IPS-18c (cell line): ENCODE measurements around the gene FDX2.
"Not testable (repeated sequence)": the region's sequence is repeated elsewhere in the genome, so short reads cannot be mapped to it uniquely, and the experiment has no call there.

ENCODE experiments used
- H3K4me3 ChIP-seq: 2 replicates; pipeline ENCODE4 v1.7.0; 2013; ENCODE audit warnings: low read depth, mild to moderate bottlenecking, low read length, moderate library complexity; ENCODE audit not compliant: insufficient read depth
- H3K9me3 ChIP-seq: one replicate; pipeline ENCODE4 v1.6.1; 2013; ENCODE audit warnings: mild to moderate bottlenecking, low read length, moderate library complexity; ENCODE audit not compliant: control insufficient read depth, insufficient read depth

FDX2 gene

DNA sequence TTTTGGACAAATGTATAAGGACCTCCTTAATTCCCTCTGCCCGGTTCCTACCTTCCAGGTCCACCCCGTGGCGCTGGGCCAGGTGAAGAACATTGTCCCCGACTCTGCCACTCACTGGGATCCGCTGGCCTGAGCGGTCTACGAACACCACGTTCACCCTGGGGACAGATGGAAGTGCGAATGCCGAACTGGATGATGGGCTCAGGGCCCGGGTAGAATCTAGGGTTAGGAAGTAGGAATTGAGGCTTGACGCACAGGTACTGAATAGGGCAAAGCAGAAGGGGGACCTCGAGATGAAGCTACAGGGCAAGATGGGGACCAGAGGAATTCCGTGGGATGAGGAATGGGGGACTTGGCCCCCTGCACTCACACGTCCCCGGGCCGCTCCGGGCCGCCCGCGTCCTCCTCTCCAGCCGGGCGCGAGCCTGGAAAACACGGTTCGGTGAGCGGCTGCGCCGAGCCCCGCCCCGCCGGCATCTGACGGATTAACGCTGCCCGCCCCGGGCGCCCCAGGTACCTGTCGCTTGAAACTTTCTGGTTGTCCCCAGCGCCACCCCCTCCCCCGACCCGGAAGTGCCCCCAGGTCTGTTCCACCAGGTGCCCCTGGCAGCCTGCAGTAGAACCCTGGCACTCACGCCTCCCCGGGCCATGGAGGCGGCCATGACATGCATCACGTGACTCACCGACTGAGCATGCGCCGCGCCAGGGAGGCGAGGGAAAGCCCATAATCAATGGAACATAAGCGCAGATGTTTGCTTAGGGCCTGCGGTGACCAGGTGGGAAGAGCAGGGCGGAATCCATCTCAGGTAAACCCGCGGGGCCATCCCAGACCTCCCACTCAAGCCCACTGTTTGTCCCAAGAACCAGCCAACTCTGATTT, at the start of gene FDX2:
Gene FDX2, minus strand, starts transcription at position 681 of the 880 bp plus-strand sequence. Its CDS starts 19 bp downstream, at position 662.
- Histone ChIP-seq H3K4me3 (peak within 1 kb of the TSS; percentile 76), H3K9me3 (no peaks in the 10 kb centered on the region)

DNA sequence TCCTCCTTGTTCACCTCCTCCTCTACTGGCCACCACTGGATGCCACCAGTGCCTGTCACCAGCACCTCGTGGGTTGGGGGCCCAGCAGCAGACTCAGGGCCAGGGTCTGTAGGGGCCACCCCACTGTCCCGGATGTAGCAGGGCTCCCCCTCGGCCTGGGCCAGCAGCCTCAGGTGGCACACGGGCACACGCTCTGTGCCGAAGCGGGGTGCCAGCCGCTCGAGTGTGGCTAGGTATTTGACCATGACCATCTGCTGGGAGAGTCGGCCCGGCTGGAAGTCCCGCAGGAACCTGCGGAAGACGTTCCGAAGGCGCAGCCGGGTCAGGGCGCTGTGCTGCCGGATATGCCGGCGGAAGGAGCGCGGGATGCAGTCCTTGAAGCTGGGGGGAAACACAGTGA, 49.7 kb upstream of the FDX2 start:
- Histone ChIP-seq H3K9me3 (no peaks in the 10 kb centered on the region), H3K4me3 (no peak overlapping the region)

DNA sequence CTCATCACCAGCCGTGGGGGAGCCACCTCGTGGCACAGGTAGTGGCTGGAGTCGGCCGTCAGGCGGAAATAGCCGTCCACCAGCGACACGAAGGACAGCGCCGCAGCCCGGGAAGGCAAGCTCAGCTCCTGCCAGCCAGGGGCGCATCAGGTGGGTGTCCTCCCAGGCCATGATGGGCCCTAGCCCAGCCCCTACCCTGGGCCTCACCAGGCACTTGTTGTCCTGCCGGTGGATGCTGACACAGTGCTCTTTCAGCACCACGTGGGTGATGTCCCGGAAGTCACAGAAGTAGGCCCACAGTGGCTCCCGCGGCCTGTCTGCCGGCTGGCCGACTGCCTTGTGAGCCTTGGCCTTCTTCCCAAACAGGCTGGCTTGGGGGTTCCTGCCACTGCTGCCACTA, 48.8 kb upstream of the FDX2 start:
- H3K4me3 ChIP-seq, result no peak overlapping the region
- no peaks in the 10 kb centered on the region for H3K9me3 ChIP-seq

DNA sequence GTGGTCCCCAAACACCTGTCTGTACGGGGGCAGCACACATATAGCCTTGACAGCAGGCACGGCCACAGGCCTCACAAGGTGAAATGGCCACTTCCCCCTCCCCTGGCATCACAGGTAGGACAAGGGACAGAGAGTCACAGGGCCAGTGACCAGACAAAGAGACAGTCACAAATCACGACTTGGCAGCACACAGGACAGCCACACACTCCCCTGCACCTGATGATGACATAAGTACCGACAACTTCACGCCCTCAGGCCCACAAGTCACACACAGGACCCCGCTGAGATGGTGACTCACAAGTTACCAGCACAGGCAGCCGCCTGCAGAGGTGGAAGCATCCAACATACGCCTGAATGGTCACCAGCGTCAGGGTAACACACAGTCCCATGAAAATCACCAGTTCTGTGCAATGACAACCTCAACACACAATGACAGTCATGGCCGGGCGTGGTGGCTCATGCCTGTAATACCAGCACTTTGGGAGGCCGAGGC, 48.0 kb upstream of the FDX2 start:
- no peaks in the 10 kb centered on the region for H3K9me3 ChIP-seq
- H3K4me3 ChIP-seq, result no peak overlapping the region

DNA sequence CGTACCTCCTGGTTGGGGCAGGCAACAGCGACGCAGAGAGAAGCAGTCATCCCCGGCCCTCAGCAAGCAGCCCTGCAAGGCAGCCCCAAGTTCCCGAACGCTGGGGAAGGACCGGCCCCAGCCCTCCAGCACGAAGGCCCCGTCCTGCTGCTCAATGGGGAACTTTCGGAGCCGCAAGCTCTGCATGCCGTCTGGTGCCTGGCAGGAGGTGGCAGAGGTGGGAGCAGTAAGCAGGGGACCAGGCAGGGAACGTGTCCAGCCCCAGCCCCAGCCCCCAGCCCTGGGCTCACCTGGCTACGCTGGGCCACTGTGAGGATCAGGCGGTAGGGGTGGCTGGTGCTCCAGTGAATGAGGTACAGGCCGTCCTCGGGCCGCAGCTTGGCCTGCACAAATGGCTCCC, 46.4 kb upstream of the FDX2 start:
- Histone ChIP-seq H3K4me3 (no peak overlapping the region), H3K9me3 (no peaks in the 10 kb centered on the region)

DNA sequence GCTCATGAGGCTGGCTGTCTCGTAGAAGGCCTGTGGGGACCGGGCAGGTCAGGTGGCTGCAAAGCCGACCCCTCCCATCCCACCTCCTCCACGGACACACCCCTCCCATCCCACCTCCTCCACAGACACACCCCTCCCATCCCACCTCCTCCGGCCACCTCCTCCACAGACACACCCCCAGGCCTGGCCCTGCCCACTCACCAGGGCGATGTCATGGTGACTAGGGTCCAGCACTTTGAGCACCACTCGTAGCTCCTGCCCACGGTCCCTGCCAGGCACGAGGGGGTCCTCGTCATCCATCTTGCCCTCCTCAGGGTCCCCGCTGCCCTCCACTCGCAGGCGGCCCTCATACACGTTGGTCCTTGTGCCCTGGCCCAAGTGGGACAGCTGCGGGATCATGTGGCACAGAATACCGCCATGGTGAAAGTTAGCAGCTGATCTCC, 45.8 kb upstream of the FDX2 start:
- Histone ChIP-seq H3K9me3 (no peaks in the 10 kb centered on the region), H3K4me3 (no peak overlapping the region)

DNA sequence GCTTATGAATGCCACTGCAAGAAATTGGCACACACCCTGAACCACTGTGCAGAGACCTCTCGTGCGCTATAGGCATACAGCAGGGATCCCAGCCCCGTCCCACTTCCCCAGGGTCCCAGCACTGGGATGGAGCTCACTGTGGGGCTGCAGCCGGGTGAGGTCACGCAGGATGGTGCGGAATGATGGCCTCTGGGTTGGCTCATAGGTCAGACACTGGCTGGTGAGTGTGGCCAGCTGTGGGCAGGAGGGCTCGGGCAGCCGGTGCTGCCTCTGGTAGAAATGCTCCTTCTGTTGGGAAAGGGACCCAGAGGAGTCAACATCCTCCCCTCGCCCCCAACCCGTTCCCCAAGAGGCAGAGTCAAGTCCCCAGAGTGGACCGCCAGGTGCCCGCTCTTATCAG, 40.6 kb upstream of the FDX2 start:
- Histone ChIP-seq H3K4me3 (no peak overlapping the region), H3K9me3 (no peaks in the 10 kb centered on the region)

DNA sequence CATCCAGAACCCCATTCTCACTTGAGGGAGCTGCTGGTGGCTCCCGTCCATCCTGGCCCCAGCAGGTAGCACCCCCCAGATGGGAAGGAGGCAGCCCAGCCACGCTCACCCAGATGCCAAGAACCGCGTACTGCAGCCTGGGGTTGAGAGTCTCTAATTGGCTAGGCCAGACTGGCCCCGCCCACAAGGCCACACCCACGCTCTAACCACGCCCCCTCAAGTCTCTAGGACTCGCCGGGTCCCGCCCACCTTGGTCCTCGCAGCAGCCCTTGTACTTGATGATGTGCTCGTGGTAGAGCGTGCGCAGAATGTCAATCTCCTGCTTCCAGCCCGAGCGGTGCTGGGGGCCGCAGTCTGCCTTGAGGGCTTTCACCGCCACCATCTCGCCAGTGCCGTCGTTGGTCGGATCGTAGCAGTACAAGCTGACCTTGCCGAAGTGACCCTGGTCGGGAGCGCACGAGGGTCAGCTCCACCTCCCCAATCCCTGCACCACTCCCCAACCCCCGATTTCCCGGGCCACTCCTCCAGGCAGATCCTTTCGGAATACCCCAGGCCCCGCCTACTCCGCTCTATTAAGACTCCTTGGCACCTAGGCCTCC, 38.1 kb upstream of the FDX2 start:
- Histone ChIP-seq H3K9me3 (no peaks in the 10 kb centered on the region), H3K4me3 (peak overlapping the region; percentile 61)

DNA sequence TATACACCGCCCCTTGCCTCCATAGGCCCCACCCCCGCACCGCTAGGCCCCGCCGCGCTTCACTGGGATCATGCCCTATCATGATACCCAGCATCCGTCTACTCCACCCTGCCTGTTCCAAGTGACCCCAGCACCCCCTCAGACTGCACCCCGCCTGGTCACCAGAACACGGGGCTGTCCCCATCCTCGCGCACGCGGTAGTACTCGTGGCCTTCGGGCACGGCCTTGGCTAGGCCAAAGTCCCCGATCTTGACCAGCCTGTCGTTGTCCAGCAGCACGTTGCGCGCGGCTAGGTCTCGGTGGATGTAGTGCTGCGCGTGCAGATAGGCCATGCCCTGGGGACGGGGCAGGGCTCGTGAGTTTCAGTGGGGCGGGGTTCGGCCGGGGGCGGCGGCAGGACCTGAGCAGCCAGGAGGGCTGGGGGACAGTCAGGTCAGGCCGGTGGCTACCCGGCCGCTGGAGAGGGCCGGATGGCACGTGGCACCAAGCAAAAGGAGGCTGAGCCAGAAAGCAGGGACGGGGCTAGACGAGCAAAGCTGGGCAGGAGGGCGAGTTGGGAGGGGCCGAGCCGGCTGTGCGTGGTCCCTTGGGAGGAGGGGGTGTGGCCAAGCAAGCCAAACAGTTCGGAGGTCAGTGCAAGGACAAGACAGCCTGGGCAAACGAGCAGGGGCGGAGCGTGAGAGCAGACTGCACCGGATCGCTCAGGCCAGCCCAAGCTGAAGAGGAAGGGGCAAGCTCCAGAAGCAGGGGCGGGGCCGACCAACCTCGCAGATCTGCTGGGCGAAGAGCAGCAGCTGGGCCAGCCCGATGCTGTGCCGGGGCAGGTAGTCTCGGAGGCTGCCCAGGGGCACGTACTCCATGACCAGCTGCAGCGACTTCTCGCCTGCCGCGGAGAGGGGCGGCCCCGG, 37.2 kb upstream of the FDX2 start:
- Histone ChIP-seq H3K9me3 (no peaks in the 10 kb centered on the region), H3K4me3 (peak overlapping the region; percentile 61)

DNA sequence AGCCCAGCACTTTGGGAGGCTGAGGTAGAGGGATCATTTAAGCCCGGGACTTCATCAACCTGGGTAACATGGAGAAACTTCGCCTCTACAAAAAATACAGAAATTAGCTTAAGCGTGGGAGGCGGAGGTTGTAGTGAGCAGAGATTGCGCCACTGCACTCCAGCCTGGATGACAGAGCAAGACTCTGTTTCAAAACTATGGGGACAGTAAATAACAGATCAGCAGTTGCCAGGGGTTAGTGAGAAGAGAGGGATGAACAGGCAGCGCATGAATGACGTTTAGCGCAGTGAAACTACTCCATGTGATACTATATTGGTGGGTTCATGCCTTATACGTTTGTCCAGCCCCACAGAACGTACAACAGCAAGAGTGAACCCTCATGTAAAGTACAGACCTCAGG, 30.7 kb upstream of the FDX2 start:
- Histone ChIP-seq H3K4me3 (no peak overlapping the region), H3K9me3 (no peaks in the 10 kb centered on the region)

DNA sequence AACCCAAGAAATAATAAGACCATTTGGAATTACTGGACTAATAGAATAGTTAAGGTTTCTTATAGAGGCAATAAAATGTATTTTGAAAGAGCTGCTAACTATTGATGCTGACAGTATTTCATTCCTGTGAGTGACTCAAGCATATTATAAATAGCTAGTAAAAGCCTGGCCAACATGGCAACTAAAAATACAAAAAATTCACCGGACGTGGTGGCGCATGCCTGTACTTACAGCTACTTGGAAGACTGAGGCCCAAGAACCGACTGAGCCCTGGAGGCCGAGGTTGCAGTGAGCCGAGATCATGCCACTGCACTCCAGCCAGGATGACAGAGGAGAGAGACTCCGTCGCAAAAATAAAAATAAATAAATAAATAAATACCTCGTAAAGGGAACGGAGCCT, 29.0 kb upstream of the FDX2 start:
- no peak overlapping the region for H3K4me3 ChIP-seq
- H3K9me3 ChIP-seq, result no peaks in the 10 kb centered on the region

DNA sequence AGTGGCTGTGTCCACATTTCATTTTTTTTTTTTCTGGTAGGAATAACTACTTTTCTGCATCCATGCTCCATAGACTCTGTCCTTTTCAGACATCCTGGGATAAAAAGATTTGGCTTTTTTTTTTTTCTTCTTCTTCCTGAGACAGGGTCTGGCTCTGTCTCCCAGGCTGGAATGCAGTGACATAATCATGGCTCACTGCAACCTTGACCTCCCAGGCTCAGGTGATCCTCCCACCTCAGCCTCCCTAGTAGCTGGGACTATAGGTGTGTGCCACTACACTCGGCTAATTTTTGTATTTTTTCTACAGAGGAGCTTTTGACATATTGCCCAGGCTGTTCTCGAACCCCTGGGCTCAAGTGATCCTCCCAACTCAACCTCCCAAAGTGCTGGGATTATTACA, 27.7 kb upstream of the FDX2 start:
- no peak overlapping the region for H3K4me3 ChIP-seq
- H3K9me3 ChIP-seq, result no peaks in the 10 kb centered on the region

DNA sequence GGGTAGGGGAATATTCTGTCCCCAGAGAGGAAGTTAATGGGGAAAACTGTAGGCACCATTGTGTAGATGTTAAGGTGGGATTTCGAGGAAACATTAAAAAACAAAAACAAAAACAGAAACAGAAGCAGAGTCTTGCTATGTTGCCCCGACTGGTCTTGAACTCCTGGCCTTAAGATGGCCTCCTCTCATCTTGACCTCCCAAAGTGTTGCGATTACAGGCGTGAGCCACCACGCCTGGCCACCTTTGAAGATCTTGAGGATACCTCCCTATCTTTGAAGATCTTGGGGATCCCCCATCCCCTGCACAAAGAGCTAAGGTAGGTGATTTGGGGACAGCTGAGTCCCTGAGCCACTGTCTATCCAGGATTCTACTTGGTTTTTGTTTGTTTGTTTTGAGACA, 24.2 kb upstream of the FDX2 start:
- H3K4me3 ChIP-seq, result no peak overlapping the region

DNA sequence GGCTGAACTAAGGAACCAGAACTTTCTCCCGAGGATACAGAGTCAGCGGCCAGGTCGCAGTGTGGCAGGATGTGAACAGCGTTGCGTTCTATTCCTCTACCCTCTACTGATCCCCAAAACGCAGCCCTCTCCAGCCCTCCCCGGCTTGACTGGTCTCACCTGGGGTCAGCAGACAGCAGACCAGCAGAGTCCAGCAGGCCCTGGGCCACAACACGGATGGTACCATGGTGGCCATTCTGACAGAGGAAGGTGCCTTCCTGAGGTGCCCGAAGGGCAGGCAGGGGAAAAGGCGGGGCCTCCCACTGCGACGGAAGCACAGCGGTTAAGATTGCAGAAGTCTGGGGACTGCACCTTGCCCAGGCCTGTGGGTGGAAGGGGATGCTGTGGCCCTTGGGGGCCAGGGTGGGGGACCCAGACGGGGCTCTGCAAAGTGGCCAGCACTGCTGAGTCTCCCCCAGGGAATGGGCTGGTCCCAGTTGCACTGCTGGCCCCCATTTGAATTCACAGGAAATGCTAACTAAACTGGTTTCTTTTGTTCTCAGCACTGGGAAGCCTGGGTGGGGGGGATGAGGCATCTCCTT, 23.7 kb upstream of the FDX2 start, which contains the start of gene ICAM3:
Gene ICAM3, minus strand, starts transcription at position 245 of the 581 bp plus-strand sequence. Its CDS starts 10 bp downstream, at position 235.
- H3K4me3 ChIP-seq, result no peak within 1 kb of the TSS
- H3K9me3 ChIP-seq, result no peaks in the 10 kb centered on the region

More for the DNA sequence above, 24.2 kb upstream of the FDX2 start:
- H3K9me3 ChIP-seq, result no peaks in the 10 kb centered on the region

DNA sequence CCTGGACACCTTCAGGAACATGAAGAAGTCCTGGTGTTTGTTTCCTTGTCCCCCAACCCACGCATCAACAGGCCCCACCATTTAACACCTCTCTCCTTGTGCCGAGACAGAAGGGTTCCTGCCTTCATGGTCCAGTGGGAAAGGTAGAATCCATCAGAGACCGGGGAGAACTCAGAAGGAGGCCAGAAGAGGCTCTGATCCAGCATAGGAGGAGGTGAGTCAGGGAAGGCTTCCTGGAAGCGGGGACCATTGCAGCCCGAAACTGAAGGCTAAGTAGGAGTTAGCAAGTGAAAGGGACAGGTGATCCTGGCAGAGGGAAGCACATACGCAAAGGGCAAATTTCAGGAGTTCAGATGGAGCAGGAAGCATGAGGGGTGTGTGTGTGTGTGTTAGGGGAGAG, 23.1 kb upstream of the FDX2 start:
- H3K4me3 ChIP-seq, result no peak overlapping the region
- H3K9me3 ChIP-seq, result no peaks in the 10 kb centered on the region

DNA sequence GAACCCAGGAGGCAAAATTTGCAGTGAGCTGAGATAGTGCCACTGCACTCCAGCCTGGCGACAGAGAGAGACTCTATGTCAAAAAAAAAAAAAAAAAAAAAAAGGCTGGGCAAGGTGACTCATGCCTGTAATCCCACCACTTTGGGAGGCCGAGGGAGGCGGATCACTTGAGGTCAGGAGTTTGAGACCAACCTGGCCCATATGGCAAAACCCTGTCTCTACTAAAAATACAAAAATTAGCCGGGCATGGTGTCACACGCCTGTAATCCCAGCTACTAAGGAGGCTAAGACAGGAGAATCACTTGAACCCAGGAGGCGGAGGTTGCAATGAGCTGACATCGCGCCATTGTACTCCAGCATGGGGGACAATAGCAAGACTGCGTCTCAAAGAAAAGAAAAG, 20.9 kb upstream of the FDX2 start:
- H3K9me3 ChIP-seq, result not testable (repeated sequence)

More for the DNA sequence above, 20.9 kb upstream of the FDX2 start:
- H3K4me3 ChIP-seq, result not testable (repeated sequence)
